ENCODE results near the gene NKAIN1.

- no peak for TF ChIP-seq CTCF (IDR thresholded peaks at IDR 0.05; ENCODE audit: borderline replicate concordance, extremely low read depth, low read length, poor library complexity, severe bottlenecking)
- no peak for TF ChIP-seq EZH2 (IDR thresholded peaks at IDR 0.05; ENCODE audit: borderline replicate concordance, low read depth, low read length, severe bottlenecking)
Observed at GRCh38 chr1:31199236-31199790, 40.4 kb downstream of the NKAIN1 start.
